ENCODE results near the gene KCNC3.
A peak's percentile ranks its signal among the peaks of the same experiment; 100 is the strongest.

KCNC3 gene

GRCh38 chr19:50313812-50314536 lies 15.2 kb downstream of the KCNC3 start:
- TF ChIP-seq CTCF (IDR thresholded peaks at IDR 0.05; ENCODE audit: poor library complexity, severe bottlenecking) = no peak
- peak; percentile 41; the same call in 2 of the 3 replicates for ATAC-seq (ENCODE audit: low read depth)
- Histone ChIP-seq H3K4me1 (ENCODE audit: insufficient read depth, poor library complexity, severe bottlenecking) (no peaks in the 10 kb centered on the region), H3K36me3 (ENCODE audit: low read depth) (no peaks in the 10 kb centered on the region), H3K4me3 (ENCODE audit: severe bottlenecking) (no peak overlapping the region), H3K9me3 (ENCODE audit: severe bottlenecking) (no peaks in the 10 kb centered on the region), H3K27me3 (ENCODE audit: insufficient read depth, poor library complexity, severe bottlenecking) (peaks cover 58% of the 10 kb centered on the region), H3K27ac (ENCODE audit: poor library complexity, severe bottlenecking) (no peak overlapping the region)
- DNase-seq (ENCODE audit: low spot score) = no peak

GRCh38 chr19:50312967-50313811 lies 16.0 kb downstream of the KCNC3 start:
- no peak for ATAC-seq (ENCODE audit: low read depth)
- Histone ChIP-seq H3K27ac (ENCODE audit: poor library complexity, severe bottlenecking) (no peak overlapping the region), H3K27me3 (ENCODE audit: insufficient read depth, poor library complexity, severe bottlenecking) (peaks cover 58% of the 10 kb centered on the region), H3K9me3 (ENCODE audit: severe bottlenecking) (no peaks in the 10 kb centered on the region), H3K36me3 (ENCODE audit: low read depth) (no peaks in the 10 kb centered on the region), H3K4me3 (ENCODE audit: severe bottlenecking) (no peak overlapping the region), H3K4me1 (ENCODE audit: insufficient read depth, poor library complexity, severe bottlenecking) (no peaks in the 10 kb centered on the region)
- TF ChIP-seq CTCF (IDR thresholded peaks at IDR 0.05; ENCODE audit: poor library complexity, severe bottlenecking) = no peak
- no peak for DNase-seq (ENCODE audit: low spot score)

- H3K4me3 ChIP-seq (ENCODE audit: severe bottlenecking) = peak overlapping the region; percentile 17
- H3K4me1 ChIP-seq (ENCODE audit: insufficient read depth, poor library complexity, severe bottlenecking) = no peaks in the 10 kb centered on the region
- DNase-seq (ENCODE audit: low spot score) = no peak
- TF ChIP-seq CTCF (IDR thresholded peaks at IDR 0.05; ENCODE audit: poor library complexity, severe bottlenecking) = no peak
- H3K36me3 ChIP-seq (ENCODE audit: low read depth) = no peaks in the 10 kb centered on the region
- H3K27ac ChIP-seq (ENCODE audit: poor library complexity, severe bottlenecking) = no peak overlapping the region
- H3K9me3 ChIP-seq (ENCODE audit: severe bottlenecking) = no peaks in the 10 kb centered on the region
- H3K27me3 ChIP-seq (ENCODE audit: insufficient read depth, poor library complexity, severe bottlenecking) = peaks cover 58% of the 10 kb centered on the region
- 0 out of 3 replicates have a peak, but pooled peaks have one; percentile 20 for ATAC-seq (ENCODE audit: low read depth)
Measured at GRCh38 chr19:50311723-50312635, 17.2 kb downstream of the KCNC3 start.

GRCh38 chr19:50310759-50311465 lies 18.3 kb downstream of the KCNC3 start:
- Histone ChIP-seq H3K4me3 (ENCODE audit: severe bottlenecking) (no peak overlapping the region), H3K9me3 (ENCODE audit: severe bottlenecking) (no peaks in the 10 kb centered on the region), H3K4me1 (ENCODE audit: insufficient read depth, poor library complexity, severe bottlenecking) (no peaks in the 10 kb centered on the region), H3K27me3 (ENCODE audit: insufficient read depth, poor library complexity, severe bottlenecking) (peaks cover 50% of the 10 kb centered on the region), H3K36me3 (ENCODE audit: low read depth) (no peaks in the 10 kb centered on the region), H3K27ac (ENCODE audit: poor library complexity, severe bottlenecking) (no peak overlapping the region)
- ATAC-seq (ENCODE audit: low read depth) (no peak), DNase-seq (ENCODE audit: low spot score) (no peak)
- TF ChIP-seq CTCF (IDR thresholded peaks at IDR 0.05; ENCODE audit: poor library complexity, severe bottlenecking) = no peak
